HL-60 (cell line): ENCODE data around the gene CER1.

ENCODE experiments used
- DNase-seq, 2 experiments: peaks; one replicate each; pipeline ENCODE4 v3.0.0-alpha.2; 2010 to 2020; ENCODE audit warnings: low read depth in 1 of 2, low spot score in 1 of 2
- H3K27ac ChIP-seq: fragments of 250-450 bp; sonication (Bioruptor Pico); replicated peaks from 2 replicates; pipeline ENCODE4 v1.5.1; 2020; ENCODE audit warnings: mild to moderate bottlenecking, moderate library complexity
- H3K27me3 ChIP-seq: fragments of 250-450 bp; sonication (Bioruptor Pico); 2 replicates; pipeline ENCODE4 v1.5.1; 2021; ENCODE audit warnings: mild to moderate bottlenecking, moderate library complexity; ENCODE audit not compliant: insufficient read depth, poor library complexity, severe bottlenecking
- H3K4me3 ChIP-seq: replicated peaks from 2 replicates; pipeline ENCODE4 v1.5.1; 2011; ENCODE audit warnings: mild to moderate bottlenecking, control low read depth, low read length; ENCODE audit not compliant: insufficient read depth
- GABPA ChIP-seq: IDR thresholded peaks from 2 replicates; pipeline ENCODE4 v1.6.1; 2012; ENCODE audit warnings: low read depth
- POLR2AphosphoS5 ChIP-seq: IDR thresholded peaks from 2 replicates; pipeline ENCODE4 v1.6.1; 2012; ENCODE audit warnings: low read depth
- REST ChIP-seq: IDR thresholded peaks from 2 replicates; pipeline ENCODE4 v1.6.1; 2012; ENCODE audit warnings: low read depth; ENCODE audit not compliant: insufficient replicate concordance
- SPI1 ChIP-seq: IDR thresholded peaks from 2 replicates; pipeline ENCODE4 v1.6.1; 2012; ENCODE audit warnings: low read depth, mild to moderate bottlenecking, borderline replicate concordance
- TF ChIP-seq, protein P1 (sequence below): IDR thresholded peaks from one replicate; pipeline ENCODE4 v1.5.1; 2011; ENCODE audit warnings: low read length, control low read depth, inconsistent platforms; ENCODE audit not compliant: insufficient read depth

Gene CER1

DNA sequence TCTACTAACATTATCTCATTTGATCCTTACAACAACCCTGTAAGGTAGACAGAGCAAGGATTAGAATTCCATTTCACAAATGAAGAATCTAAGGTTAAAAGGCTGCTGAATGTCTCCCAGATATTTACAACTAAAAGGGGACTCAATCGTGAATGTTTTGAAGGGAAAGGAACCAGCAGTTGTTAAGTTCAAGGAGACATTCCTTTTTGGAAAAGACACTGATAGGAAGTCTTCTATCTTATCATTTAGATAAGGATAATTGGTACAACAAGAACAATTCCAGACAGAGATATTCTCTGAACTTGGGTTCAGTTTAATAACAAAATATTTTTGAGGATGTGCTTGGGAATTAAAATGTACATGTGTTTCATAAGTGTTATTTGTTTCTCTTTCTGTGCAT, 37.5 kb upstream of the CER1 start:
- H3K4me3 ChIP-seq: no peak overlapping the region
- no peak for DNase-seq

DNA sequence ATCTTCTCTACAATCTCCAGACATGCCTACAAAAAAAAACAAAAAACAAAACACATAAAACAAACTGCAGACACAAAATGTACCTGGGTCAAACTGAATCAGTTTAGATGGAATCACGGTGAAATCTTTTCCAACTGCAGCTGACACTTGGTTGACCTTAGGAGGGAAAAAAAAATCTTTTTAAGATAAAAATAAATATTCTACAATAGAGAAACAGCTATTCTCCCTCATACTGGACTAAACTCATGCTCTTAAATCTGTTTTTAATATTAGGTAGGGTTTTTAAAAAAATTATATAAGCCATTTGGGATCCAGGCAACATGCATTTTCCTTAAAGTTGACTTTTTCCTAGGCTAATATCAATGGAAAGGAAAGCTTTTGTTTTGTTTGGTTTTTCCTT, 33.8 kb upstream of the CER1 start:
- Histone ChIP-seq H3K27ac (no peak overlapping the region), H3K4me3 (no peak overlapping the region), H3K27me3 (no peaks in the 10 kb centered on the region)
- TF ChIP-seq SPI1: no peak
- no peak for TF ChIP-seq GABPA
- TF ChIP-seq POLR2AphosphoS5: no peak
- no peak for TF ChIP-seq REST
- TF ChIP-seq, protein P1, sequence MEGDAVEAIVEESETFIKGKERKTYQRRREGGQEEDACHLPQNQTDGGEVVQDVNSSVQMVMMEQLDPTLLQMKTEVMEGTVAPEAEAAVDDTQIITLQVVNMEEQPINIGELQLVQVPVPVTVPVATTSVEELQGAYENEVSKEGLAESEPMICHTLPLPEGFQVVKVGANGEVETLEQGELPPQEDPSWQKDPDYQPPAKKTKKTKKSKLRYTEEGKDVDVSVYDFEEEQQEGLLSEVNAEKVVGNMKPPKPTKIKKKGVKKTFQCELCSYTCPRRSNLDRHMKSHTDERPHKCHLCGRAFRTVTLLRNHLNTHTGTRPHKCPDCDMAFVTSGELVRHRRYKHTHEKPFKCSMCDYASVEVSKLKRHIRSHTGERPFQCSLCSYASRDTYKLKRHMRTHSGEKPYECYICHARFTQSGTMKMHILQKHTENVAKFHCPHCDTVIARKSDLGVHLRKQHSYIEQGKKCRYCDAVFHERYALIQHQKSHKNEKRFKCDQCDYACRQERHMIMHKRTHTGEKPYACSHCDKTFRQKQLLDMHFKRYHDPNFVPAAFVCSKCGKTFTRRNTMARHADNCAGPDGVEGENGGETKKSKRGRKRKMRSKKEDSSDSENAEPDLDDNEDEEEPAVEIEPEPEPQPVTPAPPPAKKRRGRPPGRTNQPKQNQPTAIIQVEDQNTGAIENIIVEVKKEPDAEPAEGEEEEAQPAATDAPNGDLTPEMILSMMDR: no peak
- DNase-seq: no peak

More for the DNA sequence above, 37.5 kb upstream of the CER1 start:
- H3K27ac ChIP-seq: no peak overlapping the region
- H3K27me3 ChIP-seq: no peaks in the 10 kb centered on the region
- TF ChIP-seq GABPA (no peak), SPI1 (no peak), REST (no peak), POLR2AphosphoS5 (no peak)
- TF ChIP-seq, protein P1: no peak

DNA sequence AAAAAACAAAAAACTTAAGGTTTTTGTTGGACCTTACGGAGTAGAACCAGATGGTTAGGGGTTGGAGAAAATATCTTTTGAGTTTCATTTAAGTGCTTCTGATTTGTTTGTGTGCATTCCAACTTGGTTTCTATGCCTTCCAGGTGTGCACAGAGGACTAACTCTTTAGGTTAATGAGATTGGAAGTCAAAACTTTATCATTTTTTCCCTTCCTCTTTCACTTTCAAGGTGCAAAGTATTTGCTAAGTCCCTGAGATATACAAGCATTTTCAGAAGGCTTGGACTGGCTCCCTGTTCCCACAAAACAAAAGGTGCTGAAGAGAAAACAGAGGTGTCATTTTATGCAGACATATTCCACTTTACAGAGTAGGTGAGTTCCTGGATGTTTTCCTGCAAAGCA, 30.3 kb upstream of the CER1 start:
- Histone ChIP-seq H3K27me3 (no peaks in the 10 kb centered on the region), H3K27ac (no peak overlapping the region), H3K4me3 (no peak overlapping the region)
- no peak for TF ChIP-seq GABPA
- TF ChIP-seq, protein P1: no peak
- TF ChIP-seq SPI1: no peak
- no peak for TF ChIP-seq POLR2AphosphoS5
- no peak for TF ChIP-seq REST
- DNase-seq: no peak
